ENCODE measurements around the gene COLGALT1.
"Not testable (repeated sequence)": the region's sequence is repeated elsewhere in the genome, so short reads cannot be mapped to it uniquely, and the experiment has no call there.

The COLGALT1 gene

DNA sequence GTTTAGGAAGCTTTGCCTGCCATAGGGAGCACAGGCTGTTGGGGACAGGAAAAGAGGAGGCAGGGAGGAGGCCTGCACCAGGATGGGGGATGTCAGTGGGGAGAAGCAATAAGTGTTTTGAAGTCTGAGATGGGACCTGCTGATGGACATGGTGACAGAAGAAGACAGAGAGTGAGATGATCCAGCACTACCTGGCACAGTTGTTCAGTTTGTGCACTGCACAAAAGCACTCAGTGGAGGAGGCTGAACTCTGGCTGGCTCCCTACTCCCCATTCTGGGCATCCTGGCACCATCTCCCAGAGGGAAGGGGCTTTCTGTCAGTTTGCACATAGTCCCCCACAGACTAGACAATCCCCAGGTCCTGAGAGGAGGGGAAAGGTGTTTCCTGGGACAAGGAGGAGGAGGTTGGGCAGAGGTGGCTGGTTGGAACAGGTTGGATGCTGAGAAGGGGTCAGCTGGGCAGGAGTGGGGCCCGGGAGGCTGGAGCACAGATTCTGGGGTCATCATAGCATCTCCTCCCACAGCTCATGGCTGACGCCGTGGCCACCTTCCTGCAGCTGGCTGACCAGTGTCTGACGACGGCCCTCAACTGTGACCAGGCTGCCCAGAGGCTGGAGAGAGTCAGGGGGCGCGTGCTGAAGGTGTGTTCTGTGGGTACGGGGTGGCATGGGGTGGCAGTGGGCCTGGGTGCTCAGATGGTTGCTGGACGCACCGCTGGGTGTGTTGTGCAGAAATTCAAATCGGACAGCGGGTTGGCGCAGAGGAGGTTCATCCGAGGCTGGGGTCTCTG, 12.5 kb upstream of the COLGALT1 start:
- Histone ChIP-seq H3K4me1 (ENCODE audit: control insufficient read depth in 2 of 2, insufficient read depth in 2 of 2, low read length in 2 of 2) (peaks cover 8 to 10% of the 10 kb centered on the region in 2 donors), H3K27me3 (ENCODE audit: control insufficient read depth in 2 of 2, insufficient read depth in 2 of 2, low read length in 2 of 2) (peaks cover 0 to 2% of the 10 kb centered on the region in 2 donors), H3K4me3 (ENCODE audit: low read length in 2 of 2) (no peak overlapping the region), H3K27ac (ENCODE audit: low read depth in 2 of 2, low read length in 2 of 2) (no peak overlapping the region), H3K36me3 (ENCODE audit: control insufficient read depth in 2 of 2, insufficient read depth in 2 of 2, low read length in 2 of 2) (no peaks in the 10 kb centered on the region), H3K9ac (ENCODE audit: low read depth in 1 of 2, low read length in 2 of 2) (no peak overlapping the region), H3K9me3 (ENCODE audit: control insufficient read depth in 2 of 2, low read length in 2 of 2) (no peaks in the 10 kb centered on the region)

DNA sequence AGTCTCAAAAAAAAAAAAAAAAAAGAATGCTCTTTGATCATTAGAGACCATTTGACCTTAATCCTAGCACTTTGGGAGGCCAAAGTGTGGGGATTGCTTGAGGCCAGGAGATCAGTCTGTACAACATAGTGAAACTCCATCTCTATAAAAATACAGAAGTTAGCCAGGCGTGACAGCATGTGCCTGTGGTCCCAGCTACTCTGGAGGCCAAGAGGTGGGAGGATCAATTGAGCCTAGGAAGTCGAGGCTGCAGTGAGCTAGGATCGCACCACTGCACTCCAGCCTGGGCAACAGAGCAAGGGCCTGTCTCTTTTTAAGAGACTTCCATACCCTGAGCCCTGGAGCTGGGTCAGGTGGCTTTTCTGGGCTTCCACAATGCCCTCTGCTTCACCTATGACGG, 11.5 kb upstream of the COLGALT1 start:
- H3K4me1 ChIP-seq (ENCODE audit: control insufficient read depth in 2 of 2, insufficient read depth in 2 of 2, low read length in 2 of 2), result peaks cover 5 to 6% of the 10 kb centered on the region in 2 donors
- no peaks in the 10 kb centered on the region for H3K9me3 ChIP-seq (ENCODE audit: control insufficient read depth in 2 of 2, low read length in 2 of 2)
- H3K27ac ChIP-seq (ENCODE audit: low read depth in 2 of 2, low read length in 2 of 2), result no peak overlapping the region
- H3K9ac ChIP-seq (ENCODE audit: low read depth in 1 of 2, low read length in 2 of 2), result no peak overlapping the region
- no peak overlapping the region for H3K4me3 ChIP-seq (ENCODE audit: low read length in 2 of 2)
- no peaks in the 10 kb centered on the region for H3K27me3 ChIP-seq (ENCODE audit: control insufficient read depth in 2 of 2, insufficient read depth in 2 of 2, low read length in 2 of 2)
- no peaks in the 10 kb centered on the region for H3K36me3 ChIP-seq (ENCODE audit: control insufficient read depth in 2 of 2, insufficient read depth in 2 of 2, low read length in 2 of 2)

DNA sequence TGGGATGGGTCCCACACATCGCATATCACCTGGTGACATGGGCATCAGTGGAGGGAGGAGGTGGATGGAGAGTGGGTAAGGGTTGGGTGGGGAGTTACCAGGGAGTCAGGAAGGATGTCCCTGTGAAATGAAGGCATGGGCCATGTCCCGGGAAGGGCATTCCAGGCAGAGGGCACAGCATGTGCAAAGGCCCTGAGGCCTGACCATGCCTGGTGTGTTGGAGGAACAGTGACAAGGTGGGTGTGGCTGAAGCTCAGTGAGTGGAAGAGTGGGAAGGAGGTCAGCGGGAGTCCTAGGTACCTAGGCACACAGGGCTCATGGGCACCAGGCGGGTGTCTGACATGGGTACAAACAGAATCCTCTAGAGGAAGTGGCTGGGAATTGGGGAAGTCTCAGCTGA, 11.0 kb upstream of the COLGALT1 start:
- H3K36me3 ChIP-seq (ENCODE audit: control insufficient read depth in 2 of 2, insufficient read depth in 2 of 2, low read length in 2 of 2), result no peaks in the 10 kb centered on the region
- no peaks in the 10 kb centered on the region for H3K27me3 ChIP-seq (ENCODE audit: control insufficient read depth in 2 of 2, insufficient read depth in 2 of 2, low read length in 2 of 2)
- H3K9ac ChIP-seq (ENCODE audit: low read depth in 1 of 2, low read length in 2 of 2), result no peak overlapping the region
- H3K27ac ChIP-seq (ENCODE audit: low read depth in 2 of 2, low read length in 2 of 2), result no peak overlapping the region
- H3K9me3 ChIP-seq (ENCODE audit: control insufficient read depth in 2 of 2, low read length in 2 of 2), result no peaks in the 10 kb centered on the region
- peaks cover under 1 to 1% of the 10 kb centered on the region in 2 donors for H3K4me1 ChIP-seq (ENCODE audit: control insufficient read depth in 2 of 2, insufficient read depth in 2 of 2, low read length in 2 of 2)
- no peak overlapping the region for H3K4me3 ChIP-seq (ENCODE audit: low read length in 2 of 2)

DNA sequence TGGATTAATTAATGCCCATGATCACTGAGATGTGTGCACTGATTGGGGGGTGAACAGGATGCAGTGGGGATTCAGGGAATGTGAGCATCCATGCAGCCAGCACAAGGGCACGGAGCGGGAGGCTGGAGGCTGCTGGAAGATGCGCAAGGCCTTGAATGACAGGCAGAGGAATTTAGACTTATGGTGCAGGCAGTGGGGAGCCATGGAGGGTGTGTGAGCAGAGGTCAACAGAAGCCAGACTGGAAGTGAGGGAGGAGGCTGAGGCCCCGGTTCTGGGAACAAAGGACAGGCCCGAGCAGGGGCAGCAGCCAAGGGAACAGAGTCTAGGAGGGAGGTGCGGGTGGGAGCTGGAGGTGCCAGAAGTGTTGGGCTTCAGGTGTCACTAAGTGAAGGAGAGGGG, 7.3 kb upstream of the COLGALT1 start:
- Histone ChIP-seq H3K4me1 (ENCODE audit: control insufficient read depth in 2 of 2, insufficient read depth in 2 of 2, low read length in 2 of 2) (no peaks in the 10 kb centered on the region), H3K36me3 (ENCODE audit: control insufficient read depth in 2 of 2, insufficient read depth in 2 of 2, low read length in 2 of 2) (no peaks in the 10 kb centered on the region), H3K27ac (ENCODE audit: low read depth in 2 of 2, low read length in 2 of 2) (no peak overlapping the region), H3K27me3 (ENCODE audit: control insufficient read depth in 2 of 2, insufficient read depth in 2 of 2, low read length in 2 of 2) (no peaks in the 10 kb centered on the region), H3K9ac (ENCODE audit: low read depth in 1 of 2, low read length in 2 of 2) (no peak overlapping the region), H3K4me3 (ENCODE audit: low read length in 2 of 2) (no peak overlapping the region), H3K9me3 (ENCODE audit: control insufficient read depth in 2 of 2, low read length in 2 of 2) (no peaks in the 10 kb centered on the region)

DNA sequence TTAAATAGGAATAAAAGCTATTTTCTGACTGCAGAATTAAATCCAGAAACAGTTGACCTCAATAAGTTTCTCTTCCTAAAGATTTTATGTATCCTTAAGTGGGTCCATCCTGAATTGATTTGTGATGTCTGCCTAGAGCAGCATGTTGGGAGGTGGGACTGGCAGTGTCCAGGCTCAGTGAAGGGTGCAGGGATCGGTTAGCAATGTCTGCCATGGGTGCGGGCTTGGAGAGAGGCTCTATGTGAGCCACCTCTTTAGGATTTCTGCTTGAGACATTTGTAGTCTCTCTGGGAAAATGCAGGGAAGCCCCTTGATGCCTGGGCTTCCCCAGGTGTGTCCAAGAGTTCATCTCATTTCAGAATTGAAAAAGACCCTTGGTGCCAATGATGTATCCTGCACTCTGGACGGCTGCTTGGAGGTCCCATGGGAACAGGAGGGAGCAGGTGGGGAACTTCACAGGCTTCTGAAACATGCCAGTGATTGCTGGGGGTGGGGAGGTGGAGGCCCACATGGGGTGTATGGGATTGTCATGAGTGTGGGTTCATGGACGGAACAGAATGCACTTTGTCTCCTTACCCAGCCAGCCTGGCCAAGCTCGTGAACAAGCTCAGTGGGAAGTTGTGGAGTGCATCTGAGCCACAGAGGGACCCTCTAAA, 6.2 kb upstream of the COLGALT1 start:
- no peak overlapping the region for H3K9ac ChIP-seq (ENCODE audit: low read depth in 1 of 2, low read length in 2 of 2)
- no peaks in the 10 kb centered on the region for H3K27me3 ChIP-seq (ENCODE audit: control insufficient read depth in 2 of 2, insufficient read depth in 2 of 2, low read length in 2 of 2)
- no peak overlapping the region for H3K4me3 ChIP-seq (ENCODE audit: low read length in 2 of 2)
- H3K27ac ChIP-seq (ENCODE audit: low read depth in 2 of 2, low read length in 2 of 2), result no peak overlapping the region
- H3K9me3 ChIP-seq (ENCODE audit: control insufficient read depth in 2 of 2, low read length in 2 of 2), result no peaks in the 10 kb centered on the region
- no peaks in the 10 kb centered on the region for H3K4me1 ChIP-seq (ENCODE audit: control insufficient read depth in 2 of 2, insufficient read depth in 2 of 2, low read length in 2 of 2)
- H3K36me3 ChIP-seq (ENCODE audit: control insufficient read depth in 2 of 2, insufficient read depth in 2 of 2, low read length in 2 of 2), result no peaks in the 10 kb centered on the region

DNA sequence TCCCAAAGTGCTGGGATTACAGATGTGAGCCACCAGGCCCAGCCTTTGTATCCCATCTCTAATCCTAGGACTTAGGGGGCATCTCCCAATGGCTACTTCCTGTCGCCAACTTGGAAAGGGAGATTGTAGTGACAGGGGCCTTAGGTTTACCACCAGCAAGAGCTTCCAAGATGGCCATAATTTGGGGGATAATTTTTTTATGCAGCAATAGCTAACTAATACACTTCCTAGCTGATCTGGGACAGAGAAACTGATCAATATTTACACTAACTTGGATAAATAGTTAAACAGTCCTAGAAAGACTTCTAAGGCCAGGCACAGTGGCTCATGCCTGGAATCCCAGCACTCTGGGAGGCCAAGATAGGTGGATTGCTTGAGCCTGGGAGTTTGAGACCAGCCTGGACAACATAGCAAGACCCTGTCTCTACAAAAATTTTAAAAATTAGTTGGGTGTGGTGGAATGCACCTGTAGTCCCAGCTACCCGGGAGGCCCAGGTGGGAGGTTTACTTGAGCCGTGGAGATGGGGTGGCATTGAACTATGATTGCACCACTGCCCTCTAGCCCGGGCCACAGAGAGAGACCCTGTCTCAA, 5.3 kb upstream of the COLGALT1 start:
- Histone ChIP-seq H3K9me3 (ENCODE audit: control insufficient read depth in 2 of 2, low read length in 2 of 2) (no peaks in the 10 kb centered on the region), H3K27me3 (ENCODE audit: control insufficient read depth in 2 of 2, insufficient read depth in 2 of 2, low read length in 2 of 2) (no peaks in the 10 kb centered on the region), H3K36me3 (ENCODE audit: control insufficient read depth in 2 of 2, insufficient read depth in 2 of 2, low read length in 2 of 2) (no peaks in the 10 kb centered on the region), H3K9ac (ENCODE audit: low read depth in 1 of 2, low read length in 2 of 2) (no peak overlapping the region), H3K27ac (ENCODE audit: low read depth in 2 of 2, low read length in 2 of 2) (no peak overlapping the region), H3K4me3 (ENCODE audit: low read length in 2 of 2) (no peak overlapping the region), H3K4me1 (ENCODE audit: control insufficient read depth in 2 of 2, insufficient read depth in 2 of 2, low read length in 2 of 2) (peaks cover 3 to 4% of the 10 kb centered on the region in 2 donors)

DNA sequence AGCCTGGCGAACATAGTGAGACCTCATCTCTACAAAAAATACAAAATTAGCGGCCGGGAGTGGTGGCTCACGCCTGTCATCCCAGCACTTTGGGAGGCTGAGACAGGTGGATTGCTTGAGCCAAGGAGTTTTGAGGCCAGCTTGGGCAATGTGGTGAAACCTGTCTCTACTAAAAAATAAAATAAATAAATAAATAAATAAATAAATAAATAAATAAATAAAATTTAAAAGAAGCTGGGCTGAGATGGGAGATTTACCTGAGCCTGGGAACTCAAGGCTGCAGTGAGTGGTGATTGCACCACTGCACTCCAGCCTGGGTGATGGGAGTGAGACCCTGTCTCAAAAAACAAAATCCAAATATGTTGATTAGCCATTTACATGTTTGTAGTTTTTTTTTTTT, 2.7 kb upstream of the COLGALT1 start:
- H3K4me1 ChIP-seq (ENCODE audit: control insufficient read depth in 2 of 2, insufficient read depth in 2 of 2, low read length in 2 of 2), result peaks cover 10 to 13% of the 10 kb centered on the region in 2 donors
- not testable (repeated sequence) for H3K36me3 ChIP-seq (ENCODE audit: control insufficient read depth in 2 of 2, insufficient read depth in 2 of 2, low read length in 2 of 2); H3K9ac ChIP-seq (ENCODE audit: low read depth in 1 of 2, low read length in 2 of 2); H3K27me3 ChIP-seq (ENCODE audit: control insufficient read depth in 2 of 2, insufficient read depth in 2 of 2, low read length in 2 of 2); H3K27ac ChIP-seq (ENCODE audit: low read depth in 2 of 2, low read length in 2 of 2); H3K9me3 ChIP-seq (ENCODE audit: control insufficient read depth in 2 of 2, low read length in 2 of 2); H3K4me3 ChIP-seq (ENCODE audit: low read length in 2 of 2)

DNA sequence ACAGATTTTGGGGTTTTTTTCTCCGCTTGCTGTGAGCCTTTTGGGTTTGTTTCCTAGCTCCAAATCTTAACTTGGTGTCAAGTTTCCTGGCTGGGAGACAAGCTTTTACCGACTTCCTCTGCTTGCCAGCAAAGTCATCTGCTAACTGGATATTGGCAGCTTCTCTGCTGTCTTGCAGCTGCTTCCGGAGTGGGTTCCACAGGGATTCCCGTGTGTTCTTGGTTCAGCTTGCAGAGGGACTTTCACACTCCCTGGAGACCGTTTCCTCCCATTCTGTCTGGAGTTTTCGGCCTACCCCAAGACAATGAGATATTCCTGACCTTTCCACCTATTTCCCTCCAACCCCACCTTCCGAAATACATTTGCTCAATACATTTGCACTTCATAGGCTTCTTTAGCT, 2.2 kb upstream of the COLGALT1 start:
- H3K9me3 ChIP-seq (ENCODE audit: control insufficient read depth in 2 of 2, low read length in 2 of 2), result no peaks in the 10 kb centered on the region
- no peaks in the 10 kb centered on the region for H3K36me3 ChIP-seq (ENCODE audit: control insufficient read depth in 2 of 2, insufficient read depth in 2 of 2, low read length in 2 of 2)
- H3K9ac ChIP-seq (ENCODE audit: low read depth in 1 of 2, low read length in 2 of 2), result no peak overlapping the region
- H3K27ac ChIP-seq (ENCODE audit: low read depth in 2 of 2, low read length in 2 of 2), result peak overlapping the region; percentile 3 to 14
- peaks cover 10 to 13% of the 10 kb centered on the region in 2 donors for H3K4me1 ChIP-seq (ENCODE audit: control insufficient read depth in 2 of 2, insufficient read depth in 2 of 2, low read length in 2 of 2)
- H3K4me3 ChIP-seq (ENCODE audit: low read length in 2 of 2), result no peak overlapping the region
- H3K27me3 ChIP-seq (ENCODE audit: control insufficient read depth in 2 of 2, insufficient read depth in 2 of 2, low read length in 2 of 2), result no peaks in the 10 kb centered on the region

DNA sequence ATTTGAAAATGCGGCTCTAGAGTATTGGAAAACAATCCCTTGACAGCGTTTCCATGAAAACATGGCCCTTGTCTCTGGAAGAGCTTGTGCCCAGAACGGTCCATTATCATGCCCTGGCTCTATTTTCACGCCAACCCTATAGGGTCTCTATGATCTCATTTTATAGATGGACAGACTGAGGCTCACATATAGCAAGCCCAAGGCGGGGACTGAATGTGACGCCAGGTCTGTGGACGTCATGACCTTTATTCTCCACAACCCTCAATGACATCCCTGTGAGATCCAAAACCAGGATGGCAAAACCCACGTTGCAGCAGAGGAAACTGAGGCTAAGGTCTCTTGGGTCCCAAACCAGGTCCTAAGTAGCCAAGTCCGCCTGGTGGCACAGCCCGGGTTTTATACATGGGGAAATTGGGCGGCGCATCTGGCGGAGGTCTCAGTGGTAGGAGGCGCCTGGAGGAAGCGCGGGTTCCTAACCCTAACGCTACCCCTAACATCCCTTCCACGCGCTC, 425 bp upstream of the COLGALT1 start:
- Histone ChIP-seq H3K27ac (ENCODE audit: low read depth in 2 of 2, low read length in 2 of 2) (peak overlapping the region; percentile 15 to 43), H3K4me1 (ENCODE audit: control insufficient read depth in 2 of 2, insufficient read depth in 2 of 2, low read length in 2 of 2) (peaks cover 10 to 13% of the 10 kb centered on the region in 2 donors), H3K9ac (ENCODE audit: low read depth in 1 of 2, low read length in 2 of 2) (peak overlapping the region; percentile 69 to 75), H3K4me3 (ENCODE audit: low read length in 2 of 2) (peak overlapping the region; percentile 86 to 87), H3K36me3 (ENCODE audit: control insufficient read depth in 2 of 2, insufficient read depth in 2 of 2, low read length in 2 of 2) (peaks cover 7 to 11% of the 10 kb centered on the region in 2 donors), H3K27me3 (ENCODE audit: control insufficient read depth in 2 of 2, insufficient read depth in 2 of 2, low read length in 2 of 2) (no peaks in the 10 kb centered on the region), H3K9me3 (ENCODE audit: control insufficient read depth in 2 of 2, low read length in 2 of 2) (no peaks in the 10 kb centered on the region)

All from mucosa of rectum (tissue), 2 donors.